Tibial artery (tissue), 4 donors: Measurements from ENCODE around the gene EZH2.

ENCODE experiments used
- DNase-seq, 2 donors: peaks; one replicate each; pipeline ENCODE4 v3.0.0-alpha.2; 2019
- H3K27ac ChIP-seq, 2 donors: fragments of 200-600 bp; sonication (generic) in 1 of 2; 1 replicate in 1 of 2; 2 replicates in 1 of 2; pipeline ENCODE4 v1.5.1; 2018 to 2019; ENCODE audit warnings: mild to moderate bottlenecking in 1 of 2
- H3K27me3 ChIP-seq, 2 donors: fragments of 200-600 bp; sonication (generic) in 1 of 2; one replicate each; pipeline versions ENCODE4 v1.5.1 to v1.6.0; 2016 to 2019
- H3K36me3 ChIP-seq, 3 donors: fragments of 200-600 bp; sonication (generic) in 2 of 3; one replicate each; pipeline ENCODE4 v1.5.1; 2016 to 2019; ENCODE audit warnings: mild to moderate bottlenecking in 2 of 3
- H3K4me1 ChIP-seq, 4 donors: fragments of 200-600 bp; sonication (generic) in 2 of 4; 1 replicate in 3 of 4; 2 replicates in 1 of 4; pipeline ENCODE4 v1.5.1; 2016 to 2019
- H3K4me3 ChIP-seq, 2 donors: fragments of 200-600 bp; sonication (generic) in 1 of 2; 1 replicate in 1 of 2; 2 replicates in 1 of 2; pipeline ENCODE4 v1.5.1; 2018 to 2019; ENCODE audit warnings: mild to moderate bottlenecking in 2 of 2
- H3K9me3 ChIP-seq, 3 donors: fragments of 200-600 bp; sonication (generic) in 1 of 3; one replicate each; pipeline ENCODE4 v1.5.1; 2016 to 2019
- intact Hi-C: fragments of 100-400 bp; cut with DNase I; formaldehyde crosslinking; loops from one replicate; pipeline ENCODE4 v1.15.0; 2023; ENCODE audit warnings: low total_unique reads
- TF ChIP-seq, protein P1 (sequence below), 2 experiments: fragments of 200-600 bp in 1 of 2; fragments of 450-650 bp in 1 of 2; IDR thresholded peaks; one replicate each; pipeline ENCODE4 v1.5.1; 2017 to 2019; ENCODE audit warnings: antibody characterized with exemption in 2 of 2, mild to moderate bottlenecking in 1 of 2, moderate library complexity in 1 of 2

Gene EZH2

DNA sequence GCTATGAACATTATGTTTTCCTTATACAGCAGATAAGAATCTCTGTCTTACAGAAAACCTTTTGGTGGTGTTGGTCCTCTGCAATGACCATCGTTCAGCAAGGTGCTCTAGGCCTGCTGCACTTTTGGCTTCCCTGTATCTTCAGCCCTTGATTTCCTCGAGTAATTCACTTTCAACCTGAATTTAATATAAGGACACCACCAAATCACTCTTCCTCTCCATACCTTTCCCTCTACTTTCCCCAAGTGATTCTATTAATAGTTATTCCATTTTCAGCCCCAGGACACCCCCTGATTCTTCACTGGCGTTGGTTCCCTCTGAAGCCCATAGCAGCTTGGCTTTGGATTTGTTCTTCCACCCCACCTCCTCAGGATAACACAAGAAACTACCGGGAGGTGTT, 72.2 kb downstream of the EZH2 start:
- Histone ChIP-seq H3K9me3 (no peaks in the 10 kb centered on the region), H3K4me3 (no peak overlapping the region), H3K36me3 (peaks cover 0 to 11% (median 0%) of the 10 kb centered on the region in 3 donors), H3K27ac (no peak overlapping the region), H3K27me3 (no peaks in the 10 kb centered on the region), H3K4me1 (peaks cover 0 to 8% (median 0%) of the 10 kb centered on the region in 4 donors)
- DNase-seq = no peak
- TF ChIP-seq, protein P1, sequence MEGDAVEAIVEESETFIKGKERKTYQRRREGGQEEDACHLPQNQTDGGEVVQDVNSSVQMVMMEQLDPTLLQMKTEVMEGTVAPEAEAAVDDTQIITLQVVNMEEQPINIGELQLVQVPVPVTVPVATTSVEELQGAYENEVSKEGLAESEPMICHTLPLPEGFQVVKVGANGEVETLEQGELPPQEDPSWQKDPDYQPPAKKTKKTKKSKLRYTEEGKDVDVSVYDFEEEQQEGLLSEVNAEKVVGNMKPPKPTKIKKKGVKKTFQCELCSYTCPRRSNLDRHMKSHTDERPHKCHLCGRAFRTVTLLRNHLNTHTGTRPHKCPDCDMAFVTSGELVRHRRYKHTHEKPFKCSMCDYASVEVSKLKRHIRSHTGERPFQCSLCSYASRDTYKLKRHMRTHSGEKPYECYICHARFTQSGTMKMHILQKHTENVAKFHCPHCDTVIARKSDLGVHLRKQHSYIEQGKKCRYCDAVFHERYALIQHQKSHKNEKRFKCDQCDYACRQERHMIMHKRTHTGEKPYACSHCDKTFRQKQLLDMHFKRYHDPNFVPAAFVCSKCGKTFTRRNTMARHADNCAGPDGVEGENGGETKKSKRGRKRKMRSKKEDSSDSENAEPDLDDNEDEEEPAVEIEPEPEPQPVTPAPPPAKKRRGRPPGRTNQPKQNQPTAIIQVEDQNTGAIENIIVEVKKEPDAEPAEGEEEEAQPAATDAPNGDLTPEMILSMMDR (IDR thresholded peaks at IDR 0.05) = no peak
- intact Hi-C loops = no loop called here

DNA sequence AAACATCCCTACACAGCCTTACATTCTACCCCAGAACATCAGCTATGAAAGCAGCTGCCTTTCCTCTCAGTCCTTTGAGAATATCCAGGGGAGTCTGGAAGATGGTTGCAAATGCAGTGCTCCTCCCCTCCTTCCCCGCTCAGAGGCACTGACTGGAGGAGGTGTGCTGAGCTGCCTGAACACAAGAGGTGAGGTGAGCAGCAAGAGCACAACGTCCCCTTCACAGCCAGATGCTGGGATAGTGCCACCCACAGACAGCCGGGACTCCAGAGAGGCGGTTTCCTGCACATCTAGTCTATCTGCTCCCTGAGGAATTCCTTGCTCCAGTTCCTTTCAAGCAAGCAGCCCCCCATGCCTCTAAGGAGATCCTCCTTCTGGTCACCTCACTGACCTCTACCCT, 74.2 kb downstream of the EZH2 start:
- no peak overlapping the region for H3K4me3 ChIP-seq
- H3K36me3 ChIP-seq = peaks cover 0 to 26% (median 0%) of the 10 kb centered on the region in 3 donors
- DNase-seq = no peak
- H3K9me3 ChIP-seq = no peaks in the 10 kb centered on the region
- no peaks in the 10 kb centered on the region for H3K27me3 ChIP-seq
- no peak overlapping the region for H3K27ac ChIP-seq
- no peaks in the 10 kb centered on the region for H3K4me1 ChIP-seq
- intact Hi-C loops = no loop called here
- TF ChIP-seq, protein P1 (IDR thresholded peaks at IDR 0.05) = no peak

DNA sequence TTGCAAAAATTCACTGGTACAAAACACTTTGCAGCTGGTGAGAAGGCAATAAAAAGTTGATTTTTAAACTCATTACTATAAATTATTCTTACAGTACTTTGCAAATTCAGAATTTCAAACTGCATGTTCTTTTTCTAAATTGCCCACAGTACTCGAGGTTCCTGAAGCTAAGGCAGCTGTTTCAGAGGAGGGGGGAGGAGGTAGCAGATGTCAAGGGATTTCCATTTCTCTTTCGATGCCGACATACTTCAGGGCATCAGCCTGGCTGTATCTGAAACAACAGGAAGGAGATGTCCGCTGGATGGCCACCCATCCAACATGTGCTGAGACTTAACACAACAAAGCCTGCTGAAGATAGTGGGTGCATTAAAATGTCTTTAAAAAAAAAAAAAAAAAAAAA, 76.7 kb downstream of the EZH2 start:
- TF ChIP-seq, protein P1 (IDR thresholded peaks at IDR 0.05) = no peak
- no peak overlapping the region for H3K27ac ChIP-seq
- H3K36me3 ChIP-seq = peaks cover under 1 to 33% (median 3%) of the 10 kb centered on the region in 3 donors
- no peaks in the 10 kb centered on the region for H3K27me3 ChIP-seq
- intact Hi-C loops = no loop called here
- no peaks in the 10 kb centered on the region for H3K9me3 ChIP-seq
- DNase-seq = no peak
- H3K4me3 ChIP-seq = no peak overlapping the region
- no peaks in the 10 kb centered on the region for H3K4me1 ChIP-seq

DNA sequence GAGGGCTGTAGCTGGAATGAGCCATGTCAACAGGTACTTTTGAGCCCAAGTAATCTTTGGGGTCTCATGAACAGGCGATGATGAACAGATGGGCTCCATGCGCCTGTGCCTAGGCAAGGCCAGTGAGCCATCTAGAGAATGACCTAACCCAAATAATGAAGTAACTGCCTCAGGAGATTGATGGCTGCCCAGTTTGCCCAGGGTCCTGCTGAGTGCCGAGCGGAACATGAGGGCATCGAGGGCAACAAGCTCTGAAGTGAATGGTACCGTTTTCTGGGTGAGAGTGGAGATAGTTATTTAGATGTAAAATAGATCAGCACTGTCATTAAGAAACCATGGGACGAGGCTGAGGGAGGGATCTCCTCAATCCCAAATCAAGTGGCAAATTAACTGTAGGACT, 77.9 kb downstream of the EZH2 start:
- Histone ChIP-seq H3K9me3 (no peaks in the 10 kb centered on the region), H3K36me3 (peaks cover 12 to 45% (median 15%) of the 10 kb centered on the region in 3 donors), H3K4me1 (no peaks in the 10 kb centered on the region), H3K27ac (no peak overlapping the region), H3K27me3 (no peaks in the 10 kb centered on the region), H3K4me3 (no peak overlapping the region)
- TF ChIP-seq, protein P1 (IDR thresholded peaks at IDR 0.05) = no peak
- intact Hi-C loops = no loop called here
- no peak for DNase-seq

DNA sequence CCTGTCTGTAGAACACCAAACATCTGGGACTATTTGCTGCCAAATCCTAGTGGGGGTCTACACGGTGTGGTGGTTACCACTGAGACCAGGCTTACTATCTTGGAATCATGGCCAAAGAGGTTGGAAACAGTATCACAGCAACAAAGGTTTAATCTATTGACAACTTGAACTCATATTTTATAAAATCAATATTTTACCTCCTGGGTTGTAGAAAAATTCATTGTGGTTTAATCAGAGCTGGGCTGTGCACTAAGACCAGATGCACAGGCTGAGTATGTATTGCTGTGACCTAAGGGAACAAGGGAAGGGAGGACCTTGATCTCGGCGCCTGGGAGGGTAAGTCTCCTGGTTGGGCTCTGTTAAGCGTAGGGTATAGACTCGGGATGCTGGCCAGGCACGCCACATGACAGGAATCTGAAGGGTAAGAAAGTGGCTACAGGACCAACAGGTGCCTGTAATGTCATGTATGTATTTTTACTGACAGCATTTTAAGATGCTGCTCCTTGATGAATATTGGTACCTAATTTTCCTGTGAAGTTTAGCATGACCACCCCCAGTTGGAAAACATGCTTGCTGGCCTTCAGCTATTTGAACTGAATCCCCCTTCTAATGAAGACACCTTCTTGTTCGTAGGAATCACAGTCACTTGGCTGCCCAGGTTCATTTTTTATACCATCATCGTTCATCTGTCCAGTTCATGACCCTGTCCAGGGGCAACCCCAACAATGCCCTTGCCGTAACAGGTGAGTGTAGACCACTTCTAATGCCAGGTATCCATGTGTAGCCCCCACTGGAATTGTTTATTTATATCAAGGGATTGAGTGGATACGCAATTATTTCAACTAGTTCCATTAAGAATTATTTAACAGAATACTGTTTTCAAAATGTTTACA, 79.5 kb downstream of the EZH2 start:
- H3K27ac ChIP-seq = no peak overlapping the region
- H3K4me3 ChIP-seq = no peak overlapping the region
- H3K9me3 ChIP-seq = no peaks in the 10 kb centered on the region
- DNase-seq = no peak
- H3K36me3 ChIP-seq = peaks cover 28 to 61% (median 31%) of the 10 kb centered on the region in 3 donors
- H3K4me1 ChIP-seq = no peaks in the 10 kb centered on the region
- H3K27me3 ChIP-seq = no peaks in the 10 kb centered on the region
- TF ChIP-seq, protein P1 (IDR thresholded peaks at IDR 0.05) = no peak
- intact Hi-C loops = no loop called here
